NOMO-1 treated with DMSO at 0.1 percent for 48 hours (cell line): ENCODE measurements around the gene SERF2.

Experiments used
- DNase-seq: peaks from one replicate; lab custom pipeline; 2025; ENCODE audit not compliant: unreplicated experiment; lab: John Stamatoyannopoulos, UW

The SERF2 gene

DNA sequence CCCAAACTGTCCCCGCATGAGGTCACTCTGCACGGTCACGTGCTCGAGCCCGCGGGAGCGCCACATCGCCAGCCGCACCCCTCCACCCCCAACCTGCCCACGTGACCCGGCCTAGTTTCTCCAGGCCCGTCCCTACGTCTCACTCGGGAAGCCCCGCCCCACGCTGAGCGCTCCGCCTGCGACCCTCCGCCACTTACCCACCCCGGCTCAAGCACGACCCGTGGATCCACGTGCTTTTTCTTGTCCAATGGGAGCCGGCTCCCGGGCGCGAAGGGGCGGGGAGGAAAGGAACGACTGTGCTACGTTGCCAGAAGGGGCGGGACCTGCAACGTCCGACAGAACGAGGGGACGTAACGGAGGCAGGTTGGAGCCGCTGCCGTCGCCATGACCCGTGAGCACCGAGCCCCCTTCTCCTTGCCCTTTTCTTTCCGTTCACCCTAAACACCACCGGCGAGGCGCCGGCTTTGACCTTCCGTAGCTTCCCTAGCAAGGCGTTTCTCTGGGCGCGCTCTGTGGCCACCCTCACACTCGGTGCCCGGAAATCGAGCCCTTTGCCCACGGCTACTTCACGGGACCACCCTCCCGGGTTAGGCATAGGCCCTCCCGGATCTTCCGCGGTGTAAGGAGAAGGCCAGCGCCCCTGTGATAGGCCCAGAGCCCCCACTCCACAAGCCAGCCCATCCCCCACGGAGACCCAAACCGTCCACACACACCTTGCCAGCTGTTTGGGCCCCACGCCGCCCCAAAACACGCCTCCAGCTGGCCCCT is at the start of gene SERF2:
TSS of gene SERF2 (plus strand) at position 328 of the 768 bp plus-strand sequence. CDS start at position 385, 57 bp downstream.
- peak; percentile 98 for DNase-seq

DNA sequence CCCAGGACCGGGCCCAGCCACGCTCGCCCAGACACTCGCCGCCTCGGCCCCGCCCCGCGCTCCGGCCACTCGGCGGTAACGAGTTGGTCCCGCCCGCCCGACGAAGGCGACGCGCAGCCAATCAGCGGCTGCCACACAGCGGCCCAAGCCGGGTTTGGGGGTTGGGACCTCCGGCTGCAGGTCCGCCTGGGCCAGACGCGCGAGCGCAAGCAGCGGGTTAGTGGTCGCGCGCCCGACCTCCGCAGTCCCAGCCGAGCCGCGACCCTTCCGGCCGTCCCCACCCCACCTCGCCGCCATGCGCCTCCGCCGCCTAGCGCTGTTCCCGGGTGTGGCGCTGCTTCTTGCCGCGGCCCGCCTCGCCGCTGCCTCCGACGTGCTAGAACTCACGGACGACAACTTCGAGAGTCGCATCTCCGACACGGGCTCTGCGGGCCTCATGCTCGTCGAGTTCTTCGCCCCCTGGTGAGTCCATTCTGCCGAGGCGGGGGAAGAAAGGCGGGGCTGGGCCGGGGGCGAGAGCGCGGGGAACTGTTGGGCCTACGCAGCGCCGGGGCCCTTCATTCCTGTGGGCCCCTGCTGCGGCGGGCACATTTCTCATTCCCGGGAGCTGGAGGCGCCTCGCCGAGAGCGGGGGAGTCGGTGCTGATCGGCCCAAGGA is 45.7 kb upstream of the SERF2 start, which contains the start of gene PDIA3:
TSS of gene PDIA3 (plus strand) at position 194 of the 658 bp plus-strand sequence. CDS start at position 296, 102 bp downstream.
- DNase-seq = peak; percentile 75

GRCh38 chr15:43746903-43747309 is 45.2 kb upstream of the SERF2 start:
- DNase-seq = peak; percentile 41

GRCh38 chr15:43748376-43748775 is 43.7 kb upstream of the SERF2 start:
- peak; percentile 6 for DNase-seq

DNA sequence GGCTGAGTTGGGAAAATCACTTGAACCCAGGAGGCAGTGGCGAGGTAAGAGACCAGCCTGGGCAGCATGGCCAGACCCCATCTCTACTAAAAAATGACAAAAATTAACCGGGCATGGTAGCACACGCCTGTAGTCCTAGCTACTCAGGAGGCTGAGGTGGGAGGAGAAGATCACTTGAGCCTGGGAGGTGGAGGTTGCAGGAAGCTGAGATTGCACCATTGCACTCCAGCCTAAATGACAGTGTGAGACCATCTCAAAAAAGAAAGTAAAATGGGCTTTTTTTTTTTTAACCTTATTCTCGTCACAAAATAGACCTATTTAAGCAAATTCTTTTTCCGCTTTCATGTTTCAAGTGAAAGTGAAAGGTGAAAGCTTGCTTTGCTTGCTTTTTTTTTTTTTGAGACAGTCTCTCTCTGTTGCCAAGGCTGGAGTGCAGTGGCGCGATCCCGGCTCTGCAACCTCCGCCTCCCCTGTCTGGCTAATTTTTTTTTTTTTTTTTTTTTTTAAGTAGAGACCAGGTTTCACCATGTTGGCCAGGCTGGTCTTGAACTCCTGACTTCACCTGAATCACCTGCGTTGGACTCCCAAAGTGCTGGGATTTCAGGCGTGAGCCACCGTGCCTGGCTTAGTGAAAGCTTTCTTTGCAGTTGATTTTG is 42.3 kb upstream of the SERF2 start:
- DNase-seq = no peak

DNA sequence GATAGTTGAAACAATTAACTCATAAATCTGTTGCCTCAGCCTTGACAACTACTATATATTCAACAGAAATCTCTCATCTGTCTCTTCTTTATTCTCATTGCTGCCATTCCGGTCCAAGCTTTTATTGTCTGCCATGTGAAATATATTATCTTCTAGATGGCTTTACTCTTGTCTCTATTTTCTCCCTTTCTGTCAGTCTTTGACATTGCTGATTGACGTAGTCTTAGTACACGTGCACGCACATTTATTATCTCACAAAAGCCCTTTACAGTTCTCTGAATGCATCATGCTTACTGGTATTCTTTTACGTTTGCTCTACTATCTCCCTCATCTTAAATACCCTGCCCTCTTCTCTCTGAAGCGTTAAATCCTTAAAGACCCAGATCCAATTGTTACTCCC is 40.2 kb upstream of the SERF2 start:
- no peak for DNase-seq

- no peak for DNase-seq
These were observed 29.3 kb upstream of the SERF2 start for GRCh38 chr15:43762824-43763223.

- no peak for DNase-seq
These were observed 28.2 kb upstream of the SERF2 start for GRCh38 chr15:43763819-43764446.

DNA sequence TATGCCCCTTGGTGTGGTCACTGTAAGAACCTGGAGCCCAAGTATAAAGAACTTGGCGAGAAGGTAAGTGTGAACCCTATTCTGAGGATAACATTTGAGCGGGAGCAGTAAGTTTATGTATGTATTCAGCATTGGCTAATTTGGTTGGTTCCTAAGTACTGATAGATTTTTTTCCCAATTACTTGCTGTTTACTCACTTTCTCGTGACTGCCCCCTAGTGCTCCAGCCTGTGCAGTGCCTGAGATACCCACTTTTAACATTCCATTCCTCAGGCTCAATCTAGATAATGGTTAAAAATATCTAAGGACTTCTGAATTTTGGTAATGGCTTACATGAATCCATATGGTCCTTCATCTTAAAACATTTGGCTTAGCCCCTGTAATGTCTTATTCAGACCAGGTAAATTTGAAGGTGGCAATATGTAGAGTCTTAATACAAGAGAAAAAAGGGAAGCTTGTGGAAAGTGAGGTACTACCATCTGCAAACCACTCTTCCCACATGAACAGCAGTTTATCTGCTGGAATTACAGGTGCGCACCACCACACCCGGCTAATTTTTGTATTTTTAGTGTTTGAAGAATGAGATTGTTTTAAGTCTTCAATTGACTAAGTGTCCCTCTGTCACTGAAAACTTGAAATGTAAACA is 22.4 kb upstream of the SERF2 start:
- peak; percentile 59 for DNase-seq

- DNase-seq = no peak
These were observed 20.3 kb upstream of the SERF2 start for GRCh38 chr15:43771816-43772215.

- no peak for DNase-seq
These were observed 19.5 kb upstream of the SERF2 start for GRCh38 chr15:43772624-43773023.

DNA sequence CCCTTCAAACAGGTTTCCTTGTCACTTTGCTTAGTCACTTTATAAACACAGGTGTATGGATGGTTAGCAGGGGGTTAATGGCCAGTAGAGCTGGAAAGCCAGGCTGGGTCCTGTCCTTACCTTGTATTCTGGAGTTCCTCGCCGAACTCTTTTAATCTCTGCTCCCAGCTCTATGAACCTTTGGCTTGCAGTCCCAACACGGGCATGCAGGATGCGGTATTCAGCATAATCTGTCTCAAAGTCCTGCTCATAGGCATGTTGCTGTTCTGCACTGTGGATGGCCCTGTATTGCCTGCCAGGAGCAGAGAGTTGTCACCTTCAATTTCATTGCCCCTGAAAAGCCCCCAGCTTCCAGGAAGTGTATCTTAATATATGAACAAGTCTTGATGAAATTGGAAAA is 18.1 kb upstream of the SERF2 start:
- no peak for DNase-seq

DNA sequence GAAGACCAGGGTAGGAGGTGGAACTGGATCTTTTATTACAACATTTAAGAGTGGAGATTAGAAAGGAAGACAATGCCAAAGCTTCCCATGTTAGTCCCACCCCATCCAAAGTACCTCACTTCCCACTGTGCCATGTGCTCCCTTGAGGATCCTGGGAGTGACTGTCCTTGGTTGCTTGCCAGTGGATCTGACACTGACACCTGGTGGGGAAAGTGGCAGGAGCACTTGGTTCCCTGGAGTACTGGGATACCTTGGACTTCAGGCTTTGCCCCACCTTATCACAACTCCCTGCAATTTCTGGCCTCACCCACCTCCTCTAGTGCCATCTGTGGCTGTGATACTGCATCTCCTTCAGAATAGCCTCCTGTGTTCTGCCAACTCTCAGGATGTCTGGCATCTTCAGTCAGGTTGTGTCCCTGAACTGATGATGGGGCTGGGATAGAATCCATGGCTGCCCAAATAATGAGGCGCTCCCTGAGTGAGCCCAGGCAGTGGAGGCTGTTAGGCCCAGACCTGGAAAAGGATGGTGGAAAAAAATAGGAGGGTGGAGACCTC is 16.6 kb upstream of the SERF2 start:
- no peak for DNase-seq

DNA sequence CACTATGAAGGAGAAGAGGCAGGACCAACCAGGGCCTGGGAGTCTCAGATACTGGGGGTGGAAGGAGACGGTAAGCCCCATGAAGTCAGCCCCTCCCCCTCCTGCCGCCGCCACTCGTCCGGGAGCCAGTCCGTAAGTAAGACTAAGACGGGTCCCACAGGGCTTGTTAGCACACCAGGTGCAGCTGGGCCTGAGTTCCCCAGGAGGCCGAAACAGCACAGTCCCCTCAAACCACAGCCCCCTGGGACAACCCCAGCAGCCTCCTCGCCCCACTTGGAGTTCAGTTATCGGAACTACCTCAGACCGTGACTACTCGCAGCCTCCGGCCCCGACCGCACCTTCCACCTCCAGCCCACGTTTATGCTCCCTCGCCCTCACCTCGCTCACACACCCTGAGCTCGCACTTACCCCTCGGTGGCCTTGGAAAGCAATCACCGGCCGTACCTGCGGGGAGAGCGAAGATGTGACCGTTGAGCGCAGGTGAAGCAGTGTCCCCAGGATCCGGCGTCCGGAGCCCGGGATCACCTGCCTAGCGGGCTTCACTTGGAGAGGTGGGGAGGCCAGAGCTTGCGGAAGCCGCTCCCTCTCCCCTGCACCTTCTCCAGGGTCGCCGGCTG is 15.9 kb upstream of the SERF2 start:
- DNase-seq = no peak

DNA sequence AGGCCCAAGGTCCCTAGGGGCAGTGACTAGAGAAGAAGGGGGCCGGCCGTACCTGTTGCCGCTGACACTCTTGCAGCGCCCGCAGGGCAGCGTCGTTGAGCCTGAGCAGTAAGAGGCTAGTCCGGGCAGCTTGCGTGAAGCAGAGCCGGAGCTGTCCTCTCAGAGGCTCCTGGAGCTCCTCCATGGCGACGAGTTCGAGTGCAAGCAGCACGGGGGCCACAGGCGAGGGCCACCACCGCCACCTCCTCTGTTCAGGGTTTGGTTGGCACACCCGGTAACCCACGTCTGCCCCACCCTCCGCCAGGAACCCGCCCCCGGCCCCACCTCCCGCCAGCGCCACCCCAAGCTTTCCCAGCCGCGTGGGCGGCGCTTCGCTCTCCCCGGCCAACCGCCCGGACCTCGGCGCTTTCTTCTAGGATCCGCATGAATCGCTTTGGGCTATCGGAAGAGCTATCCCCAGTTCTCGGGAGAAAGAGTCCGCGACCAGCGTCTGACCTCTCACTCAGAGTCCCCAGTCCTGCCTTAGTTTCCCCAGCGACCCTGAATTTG is 15.3 kb upstream of the SERF2 start, which contains the start of gene ELL3:
TSS of gene ELL3 (minus strand) at position 249 of the 549 bp plus-strand sequence. CDS start at position 184, 65 bp downstream.
- peak; percentile 74 for DNase-seq

DNA sequence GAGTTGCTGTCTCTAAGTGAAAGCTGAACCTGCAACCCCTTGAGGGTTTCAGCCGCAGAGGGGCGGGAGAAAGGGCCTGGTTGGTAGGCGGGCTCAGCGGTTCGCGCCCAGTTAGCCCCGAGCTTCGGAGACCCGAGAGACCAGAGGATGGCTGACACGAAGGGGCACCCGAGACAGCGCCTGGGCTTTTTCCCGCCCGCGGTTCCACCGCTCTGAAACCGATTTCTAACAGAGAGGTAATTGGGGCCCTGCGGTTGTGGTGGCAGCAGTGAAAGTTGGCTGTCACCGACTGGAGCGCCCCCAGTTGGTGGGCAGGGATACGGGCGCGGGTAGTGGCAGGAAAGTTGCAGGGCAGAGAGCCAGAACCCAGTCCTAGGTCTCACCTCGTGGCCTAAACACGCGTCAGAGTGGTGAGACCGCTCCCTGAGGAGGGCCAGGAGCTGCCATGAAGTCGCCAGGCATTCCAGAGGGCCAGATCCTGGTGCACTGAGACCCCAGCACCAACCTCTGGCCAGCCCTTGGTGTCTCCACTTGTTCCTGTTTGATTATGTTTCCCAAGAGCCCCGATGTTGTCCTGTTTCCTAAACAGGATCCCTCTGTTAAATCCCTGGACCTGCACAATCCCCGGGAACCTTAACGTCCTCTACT is 14.7 kb upstream of the SERF2 start:
- peak; percentile 83 for DNase-seq

DNA sequence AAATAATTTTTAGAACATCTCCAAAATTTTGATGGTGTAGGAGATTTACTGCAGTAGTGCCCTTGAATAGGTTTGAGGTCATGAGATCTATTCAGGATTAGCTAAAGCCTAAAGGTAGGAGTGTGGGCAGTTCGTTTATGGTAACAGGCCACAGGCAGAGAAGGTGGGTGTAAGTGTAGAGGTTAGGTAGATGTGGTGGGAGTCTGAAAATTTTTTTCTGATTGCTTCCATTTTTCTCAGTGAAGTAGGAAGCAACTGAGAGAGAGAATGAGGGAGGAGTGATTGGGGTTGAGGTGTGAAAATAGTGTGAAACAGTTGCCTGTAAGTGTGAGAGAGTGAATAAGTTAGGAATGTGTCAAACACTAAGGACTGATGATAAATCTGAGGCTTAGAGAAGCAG is 13.1 kb upstream of the SERF2 start:
- DNase-seq = no peak

- DNase-seq = no peak
These were observed 2.7 kb upstream of the SERF2 start for GRCh38 chr15:43789409-43789808.

GRCh38 chr15:43792761-43793476 is 799 bp downstream of the SERF2 start:
- DNase-seq = peak; percentile 24
